Adrenal gland (tissue), 12 donors: Measurements from ENCODE around the gene TNKS1BP1. TPM values are rescaled to one million over a fixed set of nuclear protein-coding genes. Genes with fewer than 3 reads are reported as not detected.

Experiments used
- DNase-seq, 7 donors: peaks; one replicate each; pipeline ENCODE4 v3.0.0-alpha.2; 2019 to 2020
- H3K27ac ChIP-seq, 5 donors: fragments of 200-600 bp; sonication (generic) in 4 of 5; 1 replicate in 3 of 5; 2 replicates in 2 of 5; pipeline versions ENCODE4 v1.5.1 to v1.8.0; 2016 to 2020; ENCODE audit warnings: mild to moderate bottlenecking in 1 of 5
- H3K27me3 ChIP-seq: fragments of 200-600 bp; 2 replicates; pipeline ENCODE4 v1.8.0; 2021
- H3K36me3 ChIP-seq, 2 donors: fragments of 200-600 bp; replicated peaks in 1 of 2; 1 replicate in 1 of 2; 2 replicates in 1 of 2; pipeline versions ENCODE4 v1.5.1 to v1.8.0; 2018 to 2022
- H3K4me1 ChIP-seq, 2 donors: fragments of 200-600 bp; replicated peaks in 1 of 2; 1 replicate in 1 of 2; 2 replicates in 1 of 2; pipeline versions ENCODE4 v1.5.1 to v1.8.0; 2018 to 2021
- H3K4me3 ChIP-seq, 4 donors: fragments of 200-600 bp; sonication (generic) in 3 of 4; one replicate each; pipeline ENCODE4 v1.5.1; 2016 to 2018
- H3K9me3 ChIP-seq, 3 donors: fragments of 200-600 bp; sonication (generic) in 1 of 3; replicated peaks in 1 of 3; 1 replicate in 2 of 3; 2 replicates in 1 of 3; pipeline versions ENCODE4 v1.5.1 to v1.8.0; 2016 to 2021
- POLR2A ChIP-seq, 2 donors: fragments of 450-650 bp; IDR thresholded peaks; one replicate each; pipeline ENCODE4 v1.6.1; 2017; ENCODE audit warnings: antibody characterized with exemption in 2 of 2, mild to moderate bottlenecking in 2 of 2, moderate library complexity in 1 of 2
- WGBS, 4 donors: extraction: QIAGEN DNeasy Blood & Tissue Kit in 2 of 4; methylation state at CpG; one replicate each; pipeline versions ENCODE4 v1.1.5 to v1.1.7; 2013 to 2017; 5-methylcytosine and 5-hydroxymethylcytosine counted together
- intact Hi-C, 2 donors: fragments of 100-400 bp; cut with DNase I; formaldehyde crosslinking; loops; one replicate each; pipeline versions ENCODE4 v1.14.1 to v1.15.0; 2022 to 2023
- polyA plus RNA-seq, 3 donors: library from polyadenylated mRNA; stranded (reverse); fragments of 200-250 nt in 2 of 3; fragments of 350-450 nt in 1 of 3; fragmentation: Illumina TruSeq in 1 of 3; extraction: RNeasy Lipid Tissue Mini Kit (QIAGEN cat#74804) in 1 of 3; gene quantifications; one replicate each; pipeline ENCODE4 v1.2.3, GENCODE V29; 2013 to 2014
- total RNA-seq, 9 donors: library from RNA; depleted of rRNA in 4 of 9; stranded (reverse); fragments of >200 nt in 4 of 9; fragments of 120-200 nt in 1 of 9; fragmentation: NEBNext Ultra II Directional in 1 of 9; extraction: Animal tissue kit (Norgen Biotek cat#: 25700) in 1 of 9; gene quantifications; one replicate each; pipeline versions ENCODE4 v1.1.0 to v1.2.4, GENCODE V29; 2013 to 2023
- TF ChIP-seq, protein P1 (sequence below), 6 experiments: fragments of 450-650 bp in 4 of 6; fragments of 200-600 bp in 2 of 6; sonication (generic) in 1 of 6; IDR thresholded peaks; 1 replicate in 5 of 6; 2 replicates in 1 of 6; pipeline versions ENCODE4 v1.5.1 to v1.8.0; 2016 to 2021; ENCODE audit warnings: antibody characterized with exemption in 6 of 6, mild to moderate bottlenecking in 2 of 6, moderate library complexity in 1 of 6
- donor health status: healthy with polysubstance abuse.
- donor health status: Bipolar disorder and iron deficiency.
- donor health status: DM: yes; HTN: yes; CAD: no.
- donor health status: DM: no; HTN: no; CAD: no.
- donor health status: DM: no; HTN: no; CAD: no.
- donor health status: DM: yes; HTN: yes; CAD: no.

The TNKS1BP1 gene
- total and polyA plus RNA-seq, 12 donors, result 24.5 to 338 (median 140) TPM

- Histone ChIP-seq H3K27me3 (no peaks in the 10 kb centered on the region), H3K4me1 (peaks cover 45 to 60% of the 10 kb centered on the region in 2 donors), H3K4me3 (peak overlapping the region; percentile 20 to 92 (median 64)), H3K27ac (peak overlapping the region; percentile 75 to 100 (median 98)), H3K36me3 (peaks cover 0 to 42% of the 10 kb centered on the region in 2 donors), H3K9me3 (no peaks in the 10 kb centered on the region)
- TF ChIP-seq POLR2A (IDR thresholded peaks at IDR 0.05), result no peak
- TF ChIP-seq, protein P1, sequence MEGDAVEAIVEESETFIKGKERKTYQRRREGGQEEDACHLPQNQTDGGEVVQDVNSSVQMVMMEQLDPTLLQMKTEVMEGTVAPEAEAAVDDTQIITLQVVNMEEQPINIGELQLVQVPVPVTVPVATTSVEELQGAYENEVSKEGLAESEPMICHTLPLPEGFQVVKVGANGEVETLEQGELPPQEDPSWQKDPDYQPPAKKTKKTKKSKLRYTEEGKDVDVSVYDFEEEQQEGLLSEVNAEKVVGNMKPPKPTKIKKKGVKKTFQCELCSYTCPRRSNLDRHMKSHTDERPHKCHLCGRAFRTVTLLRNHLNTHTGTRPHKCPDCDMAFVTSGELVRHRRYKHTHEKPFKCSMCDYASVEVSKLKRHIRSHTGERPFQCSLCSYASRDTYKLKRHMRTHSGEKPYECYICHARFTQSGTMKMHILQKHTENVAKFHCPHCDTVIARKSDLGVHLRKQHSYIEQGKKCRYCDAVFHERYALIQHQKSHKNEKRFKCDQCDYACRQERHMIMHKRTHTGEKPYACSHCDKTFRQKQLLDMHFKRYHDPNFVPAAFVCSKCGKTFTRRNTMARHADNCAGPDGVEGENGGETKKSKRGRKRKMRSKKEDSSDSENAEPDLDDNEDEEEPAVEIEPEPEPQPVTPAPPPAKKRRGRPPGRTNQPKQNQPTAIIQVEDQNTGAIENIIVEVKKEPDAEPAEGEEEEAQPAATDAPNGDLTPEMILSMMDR (IDR thresholded peaks at IDR 0.05), result no peak
- 23 to 33% (median 26%) methylated on average over 3 to 9 of the region's 9 CpGs for WGBS, 4 donors
- DNase-seq, result no peak
- intact Hi-C loops, result no loop called here
These were observed 948 bp downstream of the TNKS1BP1 start for GRCh38 chr11:57323855-57324153.

DNA sequence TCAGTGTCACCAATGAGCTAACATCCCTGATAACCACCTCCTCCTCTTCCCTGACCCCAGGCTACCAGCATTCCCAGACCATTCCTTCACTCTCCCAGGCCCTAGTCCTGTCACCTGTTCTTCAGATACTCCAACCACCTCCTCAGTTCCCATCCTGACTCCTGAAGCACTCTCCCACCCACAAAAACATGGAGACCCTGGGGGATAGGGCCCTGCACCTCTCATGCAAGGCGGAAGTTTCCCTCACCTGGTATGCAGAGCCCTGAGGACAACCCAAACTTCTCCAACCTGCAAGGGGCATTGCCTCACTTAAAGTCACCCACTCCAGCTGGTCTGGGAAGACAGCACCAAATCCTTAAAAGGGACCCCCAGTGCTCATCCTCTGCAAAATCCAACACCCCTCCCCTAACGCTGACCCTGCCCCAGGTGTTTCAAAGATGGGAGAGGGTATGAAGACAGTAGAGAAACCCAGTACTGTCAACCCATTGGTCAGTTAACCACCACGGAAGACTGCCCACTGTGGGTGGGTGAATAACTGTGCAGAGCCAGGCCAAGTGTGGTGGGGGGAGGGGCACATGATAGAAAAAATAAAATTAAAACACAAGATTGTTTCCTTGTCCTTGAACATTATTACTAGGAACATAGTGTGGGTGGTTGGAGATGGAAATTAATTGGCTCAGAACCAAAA, 1.4 kb downstream of the TNKS1BP1 start:
- H3K4me1 ChIP-seq, result peaks cover 49 to 65% of the 10 kb centered on the region in 2 donors
- no peaks in the 10 kb centered on the region for H3K9me3 ChIP-seq
- TF ChIP-seq, protein P1 (IDR thresholded peaks at IDR 0.05), result no peak
- no peak for TF ChIP-seq POLR2A (IDR thresholded peaks at IDR 0.05)
- H3K4me3 ChIP-seq, result peak overlapping the region in 3 of 4 donors; percentile 50 to 92 (median 79)
- intact Hi-C loops, result no loop called here
- peaks cover 0 to 41% of the 10 kb centered on the region in 2 donors for H3K36me3 ChIP-seq
- peak in 1 of 7 donors; percentile 52 for DNase-seq
- no peaks in the 10 kb centered on the region for H3K27me3 ChIP-seq
- 54 to 61% (median 58%) methylated on average over 3 of the region's 3 CpGs for WGBS, 4 donors
- H3K27ac ChIP-seq, result peak overlapping the region; percentile 75 to 100 (median 98)

DNA sequence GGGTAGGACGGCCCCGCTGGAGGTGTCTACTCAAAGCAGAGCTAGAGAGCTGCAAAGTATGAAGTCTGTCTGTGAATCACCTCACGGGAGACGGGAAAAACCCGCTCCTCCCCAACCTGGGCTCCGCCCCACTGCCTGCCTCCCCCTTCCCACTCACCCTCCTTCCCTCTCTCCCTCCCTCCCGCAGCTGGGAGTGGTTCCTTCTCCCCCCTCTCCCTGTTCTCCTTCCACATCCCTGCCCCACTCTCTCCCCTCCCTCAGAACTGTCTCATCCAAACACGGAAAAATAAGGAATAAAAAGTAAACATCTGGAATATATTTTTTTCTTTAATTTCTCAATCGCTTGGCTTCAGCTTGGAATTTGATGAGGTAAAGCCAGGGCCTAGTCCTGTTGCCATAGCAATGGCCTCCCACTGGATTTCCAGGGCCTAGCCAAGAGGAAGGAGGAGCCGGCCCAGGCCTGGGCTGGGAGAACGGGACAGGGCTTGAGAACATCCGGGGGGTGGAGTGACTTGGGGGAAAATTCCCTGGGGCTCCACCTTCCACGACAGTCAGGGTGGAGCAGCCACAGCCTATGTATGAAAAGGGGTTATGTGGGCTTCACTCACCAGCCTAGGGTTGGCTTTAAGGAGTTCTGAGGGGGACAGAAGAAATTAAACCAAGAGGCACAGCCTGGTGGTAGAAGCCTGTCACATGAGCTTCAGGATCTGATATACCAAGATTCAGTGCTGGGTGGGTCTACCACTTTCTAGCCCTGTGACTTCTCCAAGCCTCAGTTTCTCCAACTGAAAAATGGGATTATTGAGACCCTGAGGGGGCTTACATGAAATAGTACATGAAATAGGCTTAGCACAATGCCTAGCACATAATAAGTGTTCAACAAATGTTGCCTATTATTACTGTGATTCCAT, 2.2 kb downstream of the TNKS1BP1 start:
- peak; percentile 11 to 59 for TF ChIP-seq POLR2A (IDR thresholded peaks at IDR 0.05)
- TF ChIP-seq, protein P1 (IDR thresholded peaks at IDR 0.05), result peak in 1 of 6 experiments; percentile 20
- H3K9me3 ChIP-seq, result no peaks in the 10 kb centered on the region
- H3K36me3 ChIP-seq, result peaks cover 0 to 39% of the 10 kb centered on the region in 2 donors
- peaks cover 57 to 73% of the 10 kb centered on the region in 2 donors for H3K4me1 ChIP-seq
- peak; percentile 91 to 98 (median 97) for DNase-seq
- 13 to 17% (median 13%) methylated on average over 13 of the region's 13 CpGs for WGBS, 4 donors
- intact Hi-C loops, result no loop called here
- no peaks in the 10 kb centered on the region for H3K27me3 ChIP-seq
- peak overlapping the region in 2 of 4 donors; percentile 37 to 92 for H3K4me3 ChIP-seq
- peak overlapping the region; percentile 69 to 100 (median 98) for H3K27ac ChIP-seq
